ENCODE results near the gene TAOK3. TPM values are rescaled to one million over a fixed set of nuclear protein-coding genes. Genes with fewer than 3 reads are reported as not detected.

The TAOK3 gene
- total and polyA plus RNA-seq, 9 of the 15 experiments (the other 6 are each of a cell fraction or from before 2014, with no cell fraction given), result 24.3 to 83.5 (median 47.1) TPM

DNA sequence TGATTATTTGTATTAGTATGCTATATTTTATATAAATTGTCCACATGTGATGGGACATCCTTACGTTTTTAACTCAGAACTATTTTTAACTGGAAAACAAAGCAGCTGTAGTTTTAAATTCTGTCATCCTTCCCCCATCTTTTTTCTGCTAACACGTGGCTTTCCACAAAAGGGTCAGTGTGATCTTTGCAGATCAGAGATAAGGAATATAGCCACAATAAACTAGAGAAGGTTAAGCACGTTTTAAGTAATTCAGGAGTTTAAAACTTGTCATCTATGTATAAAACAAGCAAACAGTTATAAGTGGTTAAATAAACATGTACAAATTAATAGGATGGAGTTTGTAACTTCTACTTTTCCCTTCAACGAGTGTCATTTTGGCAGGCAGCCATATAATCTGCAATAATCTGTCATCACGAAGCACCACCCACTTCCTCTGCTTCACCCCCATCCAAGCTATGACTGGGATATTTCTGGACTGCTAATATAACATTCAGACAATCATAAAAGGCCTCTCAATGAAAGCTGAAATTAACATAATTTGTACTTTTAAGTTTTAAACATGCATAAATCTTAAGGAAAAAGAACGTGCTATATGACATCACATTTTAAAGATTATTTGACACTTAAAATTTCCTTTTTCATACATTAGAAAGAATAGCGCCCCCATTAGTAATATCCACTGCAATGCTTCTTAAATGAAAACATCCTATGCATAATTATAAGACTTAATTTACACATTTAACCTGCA, 15.3 kb downstream of the TAOK3 start (continued):
- TF ChIP-seq THRAP3 (IDR thresholded peaks at IDR 0.05; ENCODE audit: borderline replicate concordance) (no peak; the same call in 1 of the 2 replicates), NR1H2 (CRISPR knock-in tag; IDR thresholded peaks at IDR 0.05) (no peak), CREBBP (IDR thresholded peaks at IDR 0.05; ENCODE audit: low read depth, low read length) (no peak), ZNF24 (IDR thresholded peaks at IDR 0.05) (no peak), NR2C1 (IDR thresholded peaks at IDR 0.05) (0 out of 2 replicates have a peak, but pooled peaks have one; percentile 16), NR2C1 (tag; IDR thresholded peaks at IDR 0.05) (peak; percentile 71), ZNF444 (CRISPR knock-in tag; IDR thresholded peaks at IDR 0.05) (no peak), TSC22D4 (tag; IDR thresholded peaks at IDR 0.05) (no peak), NFXL1 (CRISPR knock-in tag; IDR thresholded peaks at IDR 0.05) (no peak), FOXJ2 (tag; IDR thresholded peaks at IDR 0.05) (no peak), TFAM (CRISPR knock-in tag; conservative IDR thresholded peaks at IDR 0.05) (no peak), KLF16 (IDR thresholded peaks at IDR 0.05) (no peak), SNRNP70 (optimal IDR thresholded peaks at IDR 0.05; ENCODE audit: low read depth, low read length) (no peak), GATAD2A (IDR thresholded peaks at IDR 0.05) (no peak), SP2 (IDR thresholded peaks at IDR 0.05; ENCODE audit: extremely low read depth, low read depth, low read length, poor library complexity, severe bottlenecking) (no peak), ZBTB17 (CRISPR knock-in tag; IDR thresholded peaks at IDR 0.05) (0 out of 2 replicates have a peak, but pooled peaks have one; percentile 24), HDAC8 (tag; IDR thresholded peaks at IDR 0.05) (no peak), ZNF124 (CRISPR knock-in tag; IDR thresholded peaks at IDR 0.05) (no peak), NBN (IDR thresholded peaks at IDR 0.05; ENCODE audit: low read depth) (peak; percentile 73; the same call in 1 of the 2 replicates), RBM17 (IDR thresholded peaks at IDR 0.05; ENCODE audit: borderline replicate concordance, low read depth, low read length) (no peak), ETV1 (tag; conservative IDR thresholded peaks at IDR 0.05; ENCODE audit: low read depth) (peak; percentile 73), RBM14 (IDR thresholded peaks at IDR 0.05; ENCODE audit: borderline replicate concordance, insufficient read depth, low read depth, low read length) (no peak)
- TF ChIP-seq, protein P1, sequence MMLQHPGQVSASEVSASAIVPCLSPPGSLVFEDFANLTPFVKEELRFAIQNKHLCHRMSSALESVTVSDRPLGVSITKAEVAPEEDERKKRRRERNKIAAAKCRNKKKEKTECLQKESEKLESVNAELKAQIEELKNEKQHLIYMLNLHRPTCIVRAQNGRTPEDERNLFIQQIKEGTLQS (IDR thresholded peaks at IDR 0.05), result peak; percentile 79
- TF ChIP-seq, protein P1 (CRISPR knock-in tag; conservative IDR thresholded peaks at IDR 0.05), result no peak
- TF ChIP-seq, protein P2, sequence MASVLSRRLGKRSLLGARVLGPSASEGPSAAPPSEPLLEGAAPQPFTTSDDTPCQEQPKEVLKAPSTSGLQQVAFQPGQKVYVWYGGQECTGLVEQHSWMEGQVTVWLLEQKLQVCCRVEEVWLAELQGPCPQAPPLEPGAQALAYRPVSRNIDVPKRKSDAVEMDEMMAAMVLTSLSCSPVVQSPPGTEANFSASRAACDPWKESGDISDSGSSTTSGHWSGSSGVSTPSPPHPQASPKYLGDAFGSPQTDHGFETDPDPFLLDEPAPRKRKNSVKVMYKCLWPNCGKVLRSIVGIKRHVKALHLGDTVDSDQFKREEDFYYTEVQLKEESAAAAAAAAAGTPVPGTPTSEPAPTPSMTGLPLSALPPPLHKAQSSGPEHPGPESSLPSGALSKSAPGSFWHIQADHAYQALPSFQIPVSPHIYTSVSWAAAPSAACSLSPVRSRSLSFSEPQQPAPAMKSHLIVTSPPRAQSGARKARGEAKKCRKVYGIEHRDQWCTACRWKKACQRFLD (CRISPR knock-in tag; IDR thresholded peaks at IDR 0.05), result peak; percentile 66; the same call in 1 of the 2 replicates
- TF ChIP-seq, protein P3, sequence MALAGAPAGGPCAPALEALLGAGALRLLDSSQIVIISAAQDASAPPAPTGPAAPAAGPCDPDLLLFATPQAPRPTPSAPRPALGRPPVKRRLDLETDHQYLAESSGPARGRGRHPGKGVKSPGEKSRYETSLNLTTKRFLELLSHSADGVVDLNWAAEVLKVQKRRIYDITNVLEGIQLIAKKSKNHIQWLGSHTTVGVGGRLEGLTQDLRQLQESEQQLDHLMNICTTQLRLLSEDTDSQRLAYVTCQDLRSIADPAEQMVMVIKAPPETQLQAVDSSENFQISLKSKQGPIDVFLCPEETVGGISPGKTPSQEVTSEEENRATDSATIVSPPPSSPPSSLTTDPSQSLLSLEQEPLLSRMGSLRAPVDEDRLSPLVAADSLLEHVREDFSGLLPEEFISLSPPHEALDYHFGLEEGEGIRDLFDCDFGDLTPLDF (CRISPR knock-in tag; IDR thresholded peaks at IDR 0.05), result no peak
- TF ChIP-seq, protein P4, sequence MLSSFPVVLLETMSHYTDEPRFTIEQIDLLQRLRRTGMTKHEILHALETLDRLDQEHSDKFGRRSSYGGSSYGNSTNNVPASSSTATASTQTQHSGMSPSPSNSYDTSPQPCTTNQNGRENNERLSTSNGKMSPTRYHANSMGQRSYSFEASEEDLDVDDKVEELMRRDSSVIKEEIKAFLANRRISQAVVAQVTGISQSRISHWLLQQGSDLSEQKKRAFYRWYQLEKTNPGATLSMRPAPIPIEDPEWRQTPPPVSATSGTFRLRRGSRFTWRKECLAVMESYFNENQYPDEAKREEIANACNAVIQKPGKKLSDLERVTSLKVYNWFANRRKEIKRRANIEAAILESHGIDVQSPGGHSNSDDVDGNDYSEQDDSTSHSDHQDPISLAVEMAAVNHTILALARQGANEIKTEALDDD (IDR thresholded peaks at IDR 0.05), result 0 out of 2 replicates have a peak, but pooled peaks have one; percentile 29

Data from K562 (cell line).